PFSK-1 (cell line): Measurements from ENCODE around the gene RAD51AP1.

ENCODE experiments used
- POLR2AphosphoS5 ChIP-seq: IDR thresholded peaks from 2 replicates; pipeline ENCODE4 v1.6.1; 2012; ENCODE audit warnings: low read depth, mild to moderate bottlenecking, control low read depth, low read length, moderate library complexity
- SIN3A ChIP-seq: IDR thresholded peaks from 2 replicates; pipeline ENCODE4 v1.6.1; 2012; ENCODE audit warnings: mild to moderate bottlenecking, low read length, moderate library complexity, borderline replicate concordance; ENCODE audit not compliant: insufficient read depth
- TAF1 ChIP-seq: IDR thresholded peaks from 2 replicates; pipeline ENCODE4 v1.6.1; 2012; ENCODE audit warnings: low read length, control low read depth, borderline replicate concordance; ENCODE audit not compliant: insufficient read depth

DNA sequence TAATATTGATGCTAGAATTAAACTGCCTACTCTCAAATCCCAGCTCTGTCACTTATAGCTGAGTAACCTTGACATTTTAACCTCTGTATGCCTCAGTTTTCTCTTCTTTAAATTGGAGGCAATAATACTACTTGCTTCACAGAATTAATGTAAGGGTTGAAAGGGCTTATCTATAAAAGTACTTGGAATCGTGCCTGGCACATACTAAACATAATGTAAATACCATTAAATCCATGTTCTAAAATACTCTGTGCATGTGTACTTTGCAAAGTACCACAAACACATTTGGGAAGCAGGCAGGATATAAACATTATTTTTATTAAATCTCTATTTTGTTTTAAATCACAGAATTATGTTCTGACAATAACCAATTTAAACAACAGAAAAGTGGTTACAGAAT lies 65.3 kb downstream of the RAD51AP1 start:
- TF ChIP-seq POLR2AphosphoS5: no peak
- TF ChIP-seq TAF1: no peak
- TF ChIP-seq SIN3A: no peak
